ENCODE measurements around the gene GATA3.

GATA3 gene

GRCh38 chr10:8065651-8066050 is 11.2 kb downstream of the GATA3 start:
- no peak for DNase-seq

- no peak for DNase-seq
Measured at GRCh38 chr10:8066124-8066523, 11.6 kb downstream of the GATA3 start.

- DNase-seq: no peak
Measured at GRCh38 chr10:8066797-8067196, 12.3 kb downstream of the GATA3 start.

- DNase-seq: no peak
Measured at GRCh38 chr10:8069108-8069507, 14.6 kb downstream of the GATA3 start.

- DNase-seq: no peak
Measured at GRCh38 chr10:8069627-8070026, 15.1 kb downstream of the GATA3 start.

GRCh38 chr10:8070440-8070839 is 16.0 kb downstream of the GATA3 start:
- no peak for DNase-seq

- DNase-seq: no peak
Measured at GRCh38 chr10:8071006-8071405, 16.5 kb downstream of the GATA3 start.

GRCh38 chr10:8071666-8072065 is 17.2 kb downstream of the GATA3 start:
- DNase-seq: no peak

- DNase-seq: no peak
Measured at GRCh38 chr10:8072211-8072610, 17.7 kb downstream of the GATA3 start.

- DNase-seq: no peak
Measured at GRCh38 chr10:8073691-8074416, 19.4 kb downstream of the GATA3 start.

- DNase-seq: no peak
Measured at GRCh38 chr10:8074881-8075280, 20.4 kb downstream of the GATA3 start.

GRCh38 chr10:8075282-8076260 is 21.1 kb downstream of the GATA3 start:
- DNase-seq: no peak

GRCh38 chr10:8076933-8077332 is 22.4 kb downstream of the GATA3 start:
- no peak for DNase-seq

GRCh38 chr10:8078027-8078426 is 23.5 kb downstream of the GATA3 start:
- no peak for DNase-seq

- DNase-seq: no peak
Measured at GRCh38 chr10:8079126-8079525, 24.6 kb downstream of the GATA3 start.

- DNase-seq: no peak
Measured at GRCh38 chr10:8084799-8085198, 30.3 kb downstream of the GATA3 start.

- no peak for DNase-seq
Measured at GRCh38 chr10:8085251-8085650, 30.8 kb downstream of the GATA3 start.

- no peak for DNase-seq
Measured at GRCh38 chr10:8086315-8086714, 31.8 kb downstream of the GATA3 start.

GRCh38 chr10:8088504-8088903 is 34.0 kb downstream of the GATA3 start:
- no peak for DNase-seq

GRCh38 chr10:8092428-8092827 is 37.9 kb downstream of the GATA3 start:
- no peak for DNase-seq

- no peak for DNase-seq
Measured at GRCh38 chr10:8095959-8096358, 41.5 kb downstream of the GATA3 start.

GRCh38 chr10:8096931-8097330 is 42.4 kb downstream of the GATA3 start:
- no peak for DNase-seq

- no peak for DNase-seq
Measured at GRCh38 chr10:8100366-8100765, 45.9 kb downstream of the GATA3 start.
